H1 (cell line): ENCODE data around the gene MIDN. TPM values are rescaled to one million over a fixed set of nuclear protein-coding genes. Genes with fewer than 3 reads are reported as not detected.

Experiments used
- CTCF ChIA-PET: fragments of 300-600 bp; sonication (Branson Sonifier 250); formaldehyde crosslinking; loops from one replicate; lab custom pipeline; 2021; ENCODE audit not compliant: partially characterized antibody; lab: Charles Lee
- POLR2A ChIA-PET: fragments of 300-600 bp; sonication (Branson Sonifier 250); formaldehyde crosslinking; loops from one replicate; lab custom pipeline; 2021; ENCODE audit warnings: inconsistent platforms; ENCODE audit not compliant: partially characterized antibody; lab: Charles Lee
- DNase-seq, 2 experiments: peaks; one replicate each; pipeline versions ENCODE4 v3.0.0 to v3.0.0-alpha.2; 2010 to 2022; ENCODE audit warnings: low spot score in 2 of 2, low read depth in 1 of 2, mixed read lengths in 1 of 2
- FAIRE-seq: peaks from 2 replicates; lab custom pipeline; 2011; peaks lifted over from hg19 to GRCh38; lab: Jason Lieb, UNC
- H2AFZ ChIP-seq: 2 replicates; pipeline ENCODE4 v1.8.1; 2012; ENCODE audit warnings: low read length, inconsistent platforms
- H2AK5ac ChIP-seq: 2 replicates; pipeline ENCODE4 v1.6.1; 2013; ENCODE audit warnings: low read depth, low read length
- H2BK120ac ChIP-seq: replicated peaks from 2 replicates; pipeline ENCODE3; 2013; ENCODE audit warnings: low read depth, low read length, inconsistent platforms
- H2BK12ac ChIP-seq: 2 replicates; pipeline ENCODE4 v1.6.1; 2013; ENCODE audit warnings: low read depth, low read length
- H2BK15ac ChIP-seq: 2 replicates; pipeline ENCODE4 v1.6.1; 2013; ENCODE audit warnings: low read length
- H2BK20ac ChIP-seq: 2 replicates; pipeline ENCODE4 v1.6.1; 2013; ENCODE audit warnings: low read length
- H2BK5ac ChIP-seq: 2 replicates; pipeline ENCODE4 v1.6.1; 2013; ENCODE audit warnings: low read depth, low read length
- H3K14ac ChIP-seq: 2 replicates; pipeline ENCODE4 v1.6.1; 2013; ENCODE audit warnings: inconsistent platforms; ENCODE audit not compliant: insufficient read length
- H3K18ac ChIP-seq: 2 replicates; pipeline ENCODE4 v1.6.1; 2013; ENCODE audit warnings: low read length; ENCODE audit errors: extremely low read depth
- H3K23ac ChIP-seq: 2 replicates; pipeline ENCODE4 v1.6.1; 2013; ENCODE audit warnings: inconsistent platforms; ENCODE audit not compliant: insufficient read length
- H3K23me2 ChIP-seq: 2 replicates; pipeline ENCODE4 v1.6.1; 2013; ENCODE audit warnings: low read depth, low read length
- H3K27ac ChIP-seq: 2 replicates; pipeline ENCODE4 v1.6.1; 2011; ENCODE audit warnings: low read depth, low read length, inconsistent platforms
- H3K27me3 ChIP-seq, 4 experiments: replicated peaks in 1 of 4; 1 replicate in 1 of 4; 2 replicates in 3 of 4; pipeline versions ENCODE4 v1.6.1 to v1.8.1; 2011 to 2013; ENCODE audit warnings: low read length in 3 of 4, mild to moderate bottlenecking in 3 of 4, inconsistent platforms in 2 of 4, mixed read lengths in 2 of 4, moderate library complexity in 1 of 4; ENCODE audit not compliant: control insufficient read depth in 3 of 4, insufficient read depth in 3 of 4; ENCODE audit errors: extremely low read depth in 1 of 4
- H3K36me3 ChIP-seq, 4 experiments: 2 replicates each; pipeline versions ENCODE4 v1.6.1 to v1.8.1; 2011 to 2013; ENCODE audit warnings: mild to moderate bottlenecking in 4 of 4, low read length in 3 of 4, moderate library complexity in 2 of 4, control low read depth in 1 of 4, inconsistent platforms in 1 of 4; ENCODE audit not compliant: insufficient read depth in 4 of 4, control insufficient read depth in 2 of 4
- H3K4ac ChIP-seq: replicated peaks from 2 replicates; pipeline ENCODE3; 2013; ENCODE audit warnings: low read length, low read depth, mixed read lengths, inconsistent platforms; ENCODE audit not compliant: insufficient read length
- H3K4me1 ChIP-seq, 4 experiments: replicated peaks in 1 of 4; 1 replicate in 1 of 4; 2 replicates in 3 of 4; pipeline versions ENCODE4 v1.6.1 to v1.8.1; 2011 to 2013; ENCODE audit warnings: low read length in 3 of 4, inconsistent platforms in 2 of 4, mixed read lengths in 1 of 4; ENCODE audit not compliant: insufficient read depth in 4 of 4, control insufficient read depth in 3 of 4
- H3K4me2 ChIP-seq, 2 experiments: 2 replicates each; pipeline versions ENCODE4 v1.6.1 to v1.8.1; 2011 to 2013; ENCODE audit warnings: low read depth in 2 of 2, low read length in 2 of 2, control low read depth in 1 of 2, inconsistent platforms in 1 of 2, mild to moderate bottlenecking in 1 of 2; ENCODE audit not compliant: insufficient read depth in 1 of 2
- H3K4me3 ChIP-seq, 4 experiments: fragments of 200-600, 300-600 bp in 1 of 4; sonication (generic), shearing (Covaris generic), sonication (Bioruptor Twin) in 1 of 4; 2 replicates each; pipeline versions ENCODE4 v1.5.1 to v1.8.1; 2011 to 2016; ENCODE audit warnings: low read length in 4 of 4, low read depth in 3 of 4, control low read depth in 2 of 4, inconsistent platforms in 2 of 4, mild to moderate bottlenecking in 2 of 4, mixed read lengths in 1 of 4, moderate library complexity in 1 of 4; ENCODE audit not compliant: insufficient read depth in 2 of 4; ENCODE audit errors: extremely low read depth in 1 of 4
- H3K56ac ChIP-seq: replicated peaks from 2 replicates; pipeline ENCODE3; 2013; ENCODE audit warnings: low read depth, mild to moderate bottlenecking, mixed read lengths, low read length, inconsistent platforms; ENCODE audit not compliant: insufficient read length
- H3K79me1 ChIP-seq: 2 replicates; pipeline ENCODE4 v1.6.1; 2013; ENCODE audit warnings: low read depth, low read length, control low read depth
- H3K79me2 ChIP-seq, 2 experiments: 2 replicates each; pipeline versions ENCODE4 v1.6.1 to v1.8.1; 2012 to 2013; ENCODE audit warnings: low read length in 2 of 2, mild to moderate bottlenecking in 2 of 2, inconsistent platforms in 1 of 2; ENCODE audit not compliant: insufficient read depth in 2 of 2, control insufficient read depth in 1 of 2
- H3K9ac ChIP-seq, 4 experiments: replicated peaks in 1 of 4; 1 replicate in 1 of 4; 2 replicates in 3 of 4; pipeline versions ENCODE4 v1.6.1 to v1.8.1; 2011 to 2013; ENCODE audit warnings: low read depth in 3 of 4, low read length in 3 of 4, control low read depth in 2 of 4, mild to moderate bottlenecking in 2 of 4, moderate library complexity in 2 of 4, inconsistent platforms in 1 of 4; ENCODE audit errors: extremely low read depth in 1 of 4
- H3K9me3 ChIP-seq, 2 experiments: 2 replicates each; pipeline versions ENCODE4 v1.6.1 to v1.8.1; 2012 to 2013; ENCODE audit warnings: mild to moderate bottlenecking in 2 of 2, moderate library complexity in 2 of 2, control low read depth in 1 of 2, inconsistent platforms in 1 of 2, low read depth in 1 of 2, low read length in 1 of 2, mixed read lengths in 1 of 2; ENCODE audit not compliant: insufficient read depth in 2 of 2
- H4K20me1 ChIP-seq, 2 experiments: replicated peaks in 1 of 2; 2 replicates each; pipeline versions ENCODE3 to v1.8.1; 2011 to 2013; ENCODE audit warnings: inconsistent platforms in 2 of 2, low read length in 2 of 2, mild to moderate bottlenecking in 1 of 2; ENCODE audit not compliant: insufficient read depth in 2 of 2, control insufficient read depth in 1 of 2
- H4K5ac ChIP-seq: 2 replicates; pipeline ENCODE4 v1.6.1; 2013; ENCODE audit warnings: low read length, low read depth, mixed read lengths, inconsistent platforms; ENCODE audit not compliant: insufficient read length
- H4K8ac ChIP-seq: 2 replicates; pipeline ENCODE4 v1.8.0; 2013; ENCODE audit warnings: mild to moderate bottlenecking, moderate library complexity, low read length, inconsistent platforms; ENCODE audit not compliant: insufficient read depth; ENCODE audit errors: extremely low read depth
- H4K91ac ChIP-seq: replicated peaks from 2 replicates; pipeline ENCODE3; 2013; ENCODE audit warnings: low read length, mixed read lengths, inconsistent platforms; ENCODE audit not compliant: insufficient read length
- BACH1 ChIP-seq: IDR thresholded peaks from 2 replicates; pipeline ENCODE4 v1.6.1; 2012; ENCODE audit warnings: low read length, improper control_type of control experiment
- CEBPB ChIP-seq: IDR thresholded peaks from 2 replicates; pipeline ENCODE4 v1.6.1; 2012; ENCODE audit warnings: low read depth, low read length
- CTBP2 ChIP-seq: IDR thresholded peaks from 2 replicates; pipeline ENCODE4 v1.7.0; 2011; ENCODE audit warnings: borderline replicate concordance, mild to moderate bottlenecking, moderate library complexity, mixed read lengths, low read length; ENCODE audit not compliant: insufficient read depth, insufficient read length
- EP300 ChIP-seq, 2 experiments: IDR thresholded peaks; 1 replicate in 1 of 2; 2 replicates in 1 of 2; pipeline ENCODE4 v1.6.1; 2011 to 2012; ENCODE audit warnings: low read depth in 2 of 2, low read length in 2 of 2, mild to moderate bottlenecking in 2 of 2, borderline replicate concordance in 1 of 2, inconsistent platforms in 1 of 2, moderate library complexity in 1 of 2
- EZH2 ChIP-seq: fragments of 200-600 bp; sonication (generic); IDR thresholded peaks from 2 replicates; pipeline ENCODE4 v1.7.1; 2012; ENCODE audit warnings: low read depth, mild to moderate bottlenecking, moderate library complexity, low read length, inconsistent platforms; ENCODE audit not compliant: severe bottlenecking
- FOSL1 ChIP-seq: IDR thresholded peaks from 2 replicates; pipeline ENCODE4 v1.6.1; 2011; ENCODE audit warnings: mild to moderate bottlenecking, low read depth, low read length, moderate library complexity; ENCODE audit not compliant: insufficient read depth
- JUND ChIP-seq: IDR thresholded peaks from 2 replicates; pipeline ENCODE4 v1.6.1; 2011; ENCODE audit warnings: mild to moderate bottlenecking, improper control_type of control experiment, low read length
- KDM4A ChIP-seq: IDR thresholded peaks from one replicate; pipeline ENCODE4 v1.7.1; 2012; ENCODE audit warnings: low read depth, mild to moderate bottlenecking, moderate library complexity, low read length, inconsistent platforms; ENCODE audit not compliant: severe bottlenecking
- MAFK ChIP-seq: IDR thresholded peaks from 2 replicates; pipeline ENCODE4 v1.6.1; 2012; ENCODE audit warnings: low read depth, mild to moderate bottlenecking, improper control_type of control experiment, low read length
- SIN3A ChIP-seq, 2 experiments: IDR thresholded peaks in 1 of 2; conservative IDR thresholded peaks in 1 of 2; 2 replicates each; pipeline ENCODE4 v1.6.1; 2011 to 2012; ENCODE audit warnings: low read length in 2 of 2, improper control_type of control experiment in 1 of 2, low read depth in 1 of 2, mild to moderate bottlenecking in 1 of 2
- SUZ12 ChIP-seq: fragments of 200-600 bp; sonication (generic); IDR thresholded peaks from 2 replicates; pipeline ENCODE4 v1.6.1; 2012; ENCODE audit warnings: mild to moderate bottlenecking, inconsistent platforms, low read length, moderate library complexity, mixed read lengths
- YY1 ChIP-seq: IDR thresholded peaks from 2 replicates; pipeline ENCODE4 v1.6.1; 2011; ENCODE audit warnings: low read depth, mild to moderate bottlenecking, low read length
- WGBS, 2 experiments: shearing (Covaris generic) in 1 of 2; methylation state at CpG; one replicate each; pipeline versions ENCODE4 v1.1.6 to v1.1.7; 2013 to 2015; ENCODE audit warnings: low lambda C conversion rate in 2 of 2, mixed read lengths in 2 of 2, inconsistent platforms in 1 of 2, low coverage in 1 of 2, missing lambda C conversion rate in 1 of 2; ENCODE audit not compliant: insufficient replicate concordance in 2 of 2, insufficient coverage in 1 of 2, insufficient read length in 1 of 2; ENCODE audit errors: extremely low coverage in 1 of 2, missing lambda C conversion rate in 1 of 2; 5-methylcytosine and 5-hydroxymethylcytosine counted together
- polyA plus RNA-seq, 7 experiments: library from polyadenylated mRNA; depleted of rRNA in 3 of 7; stranded (reverse) in 5 of 7; unstranded in 2 of 7; fragments of >200 nt in 5 of 7; fragments of 200-250 nt in 2 of 7; gene quantifications; 1 replicate in 5 of 7; 2 replicates in 1 of 7; 4 replicates in 1 of 7; pipeline versions ENCODE4 v1.2.1 to v1.2.3, GENCODE V29; 2011 to 2013; ENCODE audit warnings: missing spikeins in 2 of 7, mixed read lengths in 2 of 7
- total RNA-seq: library from RNA; stranded (reverse); fragmentation: NEBNext Ultra II Directional; extraction: Animal tissue kit (Norgen Biotek cat#: 25700); gene quantifications from 2 replicates; pipeline ENCODE4 v1.2.1, GENCODE V29; 2021

The MIDN gene
- total and polyA plus RNA-seq, 2 of the 8 experiments (the other 6 are each of a cell fraction or from before 2014, with no cell fraction given), result 39.8 to 159 TPM

- Histone ChIP-seq H3K4ac (no peak overlapping the region), H2BK5ac (no peak overlapping the region), H4K20me1 (peaks cover 5 to 7% of the 10 kb centered on the region in 2 experiments), H3K27me3 (peaks cover 0 to 2% (median 1%) of the 10 kb centered on the region in 4 experiments; a peak in 2 of 7 replicates), H3K23ac (no peak overlapping the region), H3K14ac (no peak overlapping the region), H3K9me3 (no peaks in the 10 kb centered on the region), H3K23me2 (no peaks in the 10 kb centered on the region; the same call in 1 of the 2 replicates), H2BK20ac (no peak overlapping the region), H3K79me1 (peaks cover 2% of the 10 kb centered on the region; the same call in 1 of the 2 replicates), H3K4me1 (peaks cover 0 to 6% (median under 1%) of the 10 kb centered on the region in 4 experiments; a peak in 4 of 7 replicates), H3K4me3 (no peak overlapping the region), H2AK5ac (0 out of 2 replicates have a peak overlapping the region, but pooled peaks have one; percentile 24), H3K79me2 (no peaks in the 10 kb centered on the region), H4K8ac (peak overlapping the region; percentile 46; the same call in 1 of the 2 replicates), H3K36me3 (no peaks in the 10 kb centered on the region), H2BK120ac (no peak overlapping the region), H4K91ac (no peak overlapping the region), H3K27ac (no peak overlapping the region), H2BK15ac (no peak overlapping the region), H3K18ac (no peak overlapping the region), H3K4me2 (no peak overlapping the region), H2BK12ac (no peak overlapping the region), H3K9ac (no peak overlapping the region), H3K56ac (no peak overlapping the region), H4K5ac (no peak overlapping the region), H2AFZ (no peak overlapping the region)
- FAIRE-seq, result no peak
- no peak for TF ChIP-seq BACH1
- no peak for TF ChIP-seq SIN3A (conservative IDR thresholded peaks at IDR 0.05 in 1 of 2, IDR thresholded peaks at IDR 0.05 in 1 of 2; ENCODE audit: low read depth in 1 of 2, low read length in 2 of 2)
- TF ChIP-seq EZH2, result no peak
- TF ChIP-seq YY1, result no peak
- no peak for TF ChIP-seq EP300 (IDR thresholded peaks at IDR 0.05; ENCODE audit: borderline replicate concordance in 1 of 2, low read depth in 2 of 2, low read length in 2 of 2)
- TF ChIP-seq FOSL1, result no peak
- no peak for TF ChIP-seq CTBP2
- no peak for TF ChIP-seq JUND
- no peak for TF ChIP-seq SUZ12
- TF ChIP-seq MAFK, result no peak
- TF ChIP-seq KDM4A, result no peak
- no peak for TF ChIP-seq CEBPB
- 94% methylated on average over 15 of the region's 24 CpGs; no CpG with 5 or more reads in 1 of the 2 experiments for WGBS, 2 experiments
- no peak for DNase-seq
- CTCF ChIA-PET, result interaction anchor here (1.0 kb wide), 1 partner anchor 103 kb away, joined by 3 read pairs; no protein-coding TSS in a partner anchor
- POLR2A ChIA-PET, result interaction anchor here (1.8 kb wide), 1 partner anchor 27 kb away, joined by 8 read pairs; the partner anchor contains the start of gene CIRBP
Observed at GRCh38 chr19:1296575-1297271, 48.3 kb downstream of the MIDN start.
